ENCODE results near the gene SDK1.
"Not testable (repeated sequence)": the region's sequence is repeated elsewhere in the genome, so short reads cannot be mapped to it uniquely, and the experiment has no call there.

SDK1 gene

DNA sequence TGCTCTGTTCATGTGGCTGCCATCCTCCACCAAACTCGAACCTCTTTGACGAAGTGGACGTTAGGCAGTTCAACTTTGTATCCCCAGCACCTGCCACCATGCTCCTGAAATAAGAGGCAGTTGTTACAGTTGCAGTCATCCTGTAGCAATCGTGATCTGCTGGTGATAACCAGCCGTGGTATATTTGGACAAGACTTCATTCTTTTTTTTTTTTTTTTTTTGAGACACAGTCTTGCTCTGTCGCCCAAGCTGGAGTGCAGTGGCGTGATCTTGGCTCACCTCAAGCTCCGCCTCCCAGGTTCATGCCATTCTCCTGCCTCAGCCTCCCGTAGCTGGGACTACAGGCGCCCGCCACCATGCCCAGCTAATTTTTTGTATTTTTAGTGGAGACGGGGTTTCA, 640.7 kb downstream of the SDK1 start:
- DNase-seq: not testable (repeated sequence)

DNA sequence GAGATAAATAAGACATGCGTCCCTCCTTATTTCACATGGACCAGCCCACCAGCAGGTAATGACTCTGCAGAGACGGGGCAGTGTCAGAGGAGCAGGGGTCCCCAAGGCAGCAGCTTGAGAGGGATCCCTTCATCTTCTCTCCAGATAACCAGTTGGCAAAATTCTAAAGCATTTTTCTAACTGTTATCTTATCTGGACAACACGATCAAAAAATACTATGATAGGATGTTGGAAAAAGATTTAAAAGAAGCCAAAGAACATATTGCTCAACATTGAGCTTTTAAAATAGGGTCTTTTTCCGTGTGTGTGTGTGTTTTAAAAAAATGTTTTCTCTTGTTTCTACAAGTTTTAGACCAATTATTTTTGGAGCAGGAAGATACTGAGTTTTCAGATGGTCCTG, 641.2 kb downstream of the SDK1 start:
- no peak for DNase-seq

DNA sequence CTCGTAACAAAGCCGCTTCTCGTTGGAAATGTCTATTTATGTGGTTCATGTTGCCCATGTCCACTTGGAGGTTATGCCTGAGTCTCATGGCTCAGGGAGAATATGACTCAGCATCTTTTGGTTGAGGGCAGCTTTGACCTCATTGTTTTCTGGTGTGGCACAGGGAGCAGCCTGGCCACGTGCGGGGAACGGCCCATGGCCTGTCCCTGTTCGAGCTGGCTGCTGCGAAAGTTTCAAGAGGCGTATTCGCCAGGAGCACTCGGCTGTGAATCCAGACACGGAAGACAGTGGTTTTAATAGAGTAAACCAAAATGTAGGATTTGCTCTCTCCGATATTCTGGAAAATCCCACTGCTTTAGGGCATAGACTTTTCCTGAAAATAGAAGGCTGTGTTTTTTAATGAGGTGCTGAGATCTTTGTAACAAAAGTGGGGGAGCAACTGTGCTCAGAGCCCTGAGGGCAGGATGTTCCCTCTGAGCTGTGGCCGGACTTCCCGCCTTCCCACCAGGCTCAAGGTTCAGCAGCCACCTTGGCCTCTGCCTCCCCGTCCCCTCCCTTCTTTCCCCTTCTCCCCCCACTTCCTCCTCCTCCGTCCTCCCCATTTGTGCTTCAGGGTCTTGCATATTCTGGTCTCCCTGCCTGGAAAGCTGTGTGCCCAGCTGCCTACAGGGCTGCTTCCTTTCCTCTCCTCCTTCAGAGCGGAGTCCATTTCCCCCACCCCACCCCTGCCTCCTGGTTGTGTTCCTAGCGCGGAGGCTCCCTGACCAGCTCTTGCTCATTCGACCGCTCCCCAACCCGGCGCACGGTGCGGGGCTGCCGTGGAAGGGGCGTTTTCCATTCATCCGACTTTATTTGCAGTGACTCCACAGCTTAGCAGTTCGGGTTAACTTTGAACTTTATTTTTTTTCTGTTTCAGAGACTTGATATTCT, 642.0 kb downstream of the SDK1 start:
- DNase-seq: peak; percentile 74

DNA sequence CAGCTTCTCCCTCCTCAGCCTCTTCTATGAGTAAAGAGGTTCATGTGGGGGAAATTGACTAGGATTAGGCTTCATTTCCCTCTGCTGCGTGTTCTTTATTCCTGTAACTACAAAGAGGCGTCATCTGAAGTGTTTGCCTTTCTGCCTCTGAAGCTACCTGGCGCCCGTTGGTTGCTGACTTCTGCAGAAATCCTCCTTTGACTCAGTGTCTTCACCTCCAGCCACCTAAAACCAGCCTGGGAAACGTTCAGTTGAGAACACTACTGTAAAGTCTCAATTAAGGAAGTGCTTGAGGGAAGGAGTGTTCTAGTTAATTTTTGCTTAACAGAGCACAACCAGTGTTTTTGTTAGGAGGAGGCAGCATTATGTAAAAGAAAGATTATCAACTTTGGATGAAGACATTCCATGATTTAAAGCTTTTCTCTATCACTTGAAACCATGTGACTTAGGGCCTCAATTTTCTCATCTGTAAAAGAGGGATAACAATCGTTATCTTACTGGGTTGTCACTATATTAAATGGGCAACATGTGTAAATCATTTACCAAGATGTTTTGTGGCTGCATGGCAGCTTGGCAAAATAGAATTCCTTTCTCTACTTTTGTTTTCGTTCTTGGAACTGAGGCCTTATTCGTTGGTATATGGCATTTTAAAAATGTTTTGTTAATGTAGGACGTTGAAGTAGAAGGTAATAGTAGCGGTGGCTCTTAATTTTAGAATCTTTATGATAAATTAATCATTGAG, 642.9 kb downstream of the SDK1 start:
- peak; percentile 82 for DNase-seq

DNA sequence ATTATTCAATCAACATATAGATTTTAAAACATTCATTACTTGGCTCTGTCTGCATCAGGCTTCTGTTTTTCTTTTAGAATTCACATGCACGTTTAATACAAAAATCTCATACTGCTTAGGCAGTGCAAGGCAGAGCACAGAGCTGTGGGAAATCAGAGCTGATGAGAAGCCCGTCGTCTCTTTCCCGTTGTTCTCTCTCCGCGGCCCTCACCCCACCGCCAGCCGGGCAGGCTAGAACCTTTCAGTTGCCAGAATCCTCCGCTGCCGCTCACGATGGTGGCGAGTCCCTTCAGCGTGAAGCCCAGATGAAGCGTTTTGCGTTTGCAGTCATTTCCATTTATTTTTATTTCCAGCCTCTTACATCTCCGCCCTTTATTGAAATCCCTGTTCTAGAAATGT, 648.2 kb downstream of the SDK1 start:
- no peak for DNase-seq

DNA sequence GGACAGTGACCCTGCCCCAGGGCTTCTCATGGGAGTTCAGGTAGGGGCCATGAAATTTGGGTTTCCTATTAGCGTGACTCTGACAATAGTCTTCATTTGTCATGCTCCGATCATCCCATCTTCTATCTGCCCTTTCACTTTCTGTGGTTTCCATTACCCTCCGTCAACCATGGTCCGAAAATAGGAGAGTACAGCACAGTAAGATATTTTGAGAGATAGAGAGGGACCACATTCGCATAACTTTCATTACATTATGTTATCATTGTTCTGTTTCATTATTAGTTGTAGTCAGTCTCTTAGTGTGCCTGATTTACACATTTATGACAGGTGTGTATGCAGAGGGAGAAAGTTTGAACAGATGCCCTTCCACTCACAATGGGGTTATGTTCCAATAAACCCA, 649.2 kb downstream of the SDK1 start:
- no peak for DNase-seq

DNA sequence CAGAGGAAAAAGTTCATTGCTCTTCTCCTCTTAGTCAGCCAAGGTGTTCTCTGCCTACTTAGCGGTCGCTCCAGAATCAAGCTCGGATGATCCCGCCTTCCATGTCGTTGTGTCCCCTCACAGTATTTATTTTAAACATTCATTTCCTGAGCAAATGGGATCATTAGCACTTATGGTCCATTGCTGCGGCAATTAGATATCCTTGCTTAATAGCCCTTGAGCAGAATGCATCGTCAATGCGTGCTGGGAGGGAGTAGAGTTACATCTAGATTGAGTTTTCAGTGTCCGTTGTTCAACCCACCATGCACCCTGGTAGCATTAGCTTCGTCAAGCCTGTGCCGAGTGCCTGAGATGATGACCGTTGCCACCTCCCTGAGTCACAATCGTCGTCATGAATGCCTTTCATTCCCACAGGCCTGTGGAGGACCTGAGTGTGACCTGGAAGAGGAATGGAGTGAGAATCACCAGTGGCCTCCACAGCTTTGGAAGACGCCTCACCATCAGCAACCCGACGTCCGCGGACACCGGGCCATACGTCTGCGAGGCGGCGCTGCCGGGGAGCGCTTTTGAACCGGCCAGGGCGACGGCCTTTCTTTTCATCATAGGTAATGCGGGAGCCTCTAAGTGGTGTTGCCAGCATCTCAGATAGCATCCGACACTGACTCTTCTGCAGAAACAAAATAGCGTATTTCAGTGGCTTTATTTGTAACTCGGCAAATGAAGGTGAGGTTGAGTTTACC, 650.4 kb downstream of the SDK1 start:
- no peak for DNase-seq

DNA sequence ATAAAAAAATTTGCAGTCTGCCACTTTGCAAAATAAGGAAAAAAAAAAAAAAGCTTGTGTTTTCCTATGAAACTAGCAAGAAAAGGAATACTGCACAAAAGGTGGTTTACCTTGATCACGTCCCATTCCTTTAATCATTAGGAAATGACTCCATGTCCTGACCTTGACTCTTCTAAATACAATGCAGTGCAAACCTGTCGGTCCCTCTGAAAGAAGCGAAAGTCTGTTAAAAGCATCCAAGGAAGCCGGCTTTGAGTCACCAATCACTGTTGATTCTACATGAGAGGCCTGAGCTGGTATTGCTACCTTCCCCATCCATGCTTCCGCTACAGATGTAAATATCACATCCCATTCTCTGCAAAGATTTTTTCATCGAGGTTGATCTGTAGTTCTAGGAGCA, 652.1 kb downstream of the SDK1 start:
- no peak for DNase-seq

DNA sequence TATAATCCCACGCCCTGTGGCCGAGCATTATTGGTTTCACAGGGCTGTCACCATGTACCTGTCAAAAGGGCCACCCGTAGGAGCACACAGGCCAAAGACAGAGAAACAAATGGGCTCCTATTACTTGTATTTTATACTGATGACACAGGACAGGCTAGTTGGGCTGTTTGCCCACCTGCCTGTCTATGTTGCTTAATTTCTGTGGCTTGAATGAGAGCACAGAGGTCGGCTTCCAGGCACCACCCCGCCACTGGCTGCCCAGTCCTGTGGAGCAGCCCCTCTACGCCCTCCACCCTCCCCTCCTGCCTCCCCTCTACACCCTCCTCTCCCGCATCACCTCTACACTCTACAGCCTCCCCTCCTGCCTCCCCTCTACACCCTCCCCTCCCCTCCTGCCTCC, 652.9 kb downstream of the SDK1 start:
- DNase-seq: no peak

DNA sequence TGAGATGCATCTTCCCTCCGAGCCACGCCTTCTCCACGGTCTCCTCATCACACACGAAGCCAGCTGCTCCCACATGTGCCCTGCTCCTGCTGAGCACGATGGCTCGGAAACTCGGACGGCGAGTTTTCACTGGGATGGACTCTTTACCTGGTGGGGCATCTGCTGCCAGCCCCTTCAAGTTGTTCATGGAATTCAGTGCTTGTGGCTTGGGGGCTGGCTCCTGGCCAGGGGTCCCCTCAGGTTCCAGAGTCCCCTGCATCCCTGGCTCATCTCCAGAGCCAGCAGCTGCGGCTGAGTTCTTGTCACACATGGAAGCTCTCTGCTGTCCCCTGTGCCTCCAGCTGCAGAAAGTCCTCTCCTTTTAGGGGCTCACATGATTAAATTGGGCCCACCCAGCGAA, 654.0 kb downstream of the SDK1 start:
- no peak for DNase-seq

DNA sequence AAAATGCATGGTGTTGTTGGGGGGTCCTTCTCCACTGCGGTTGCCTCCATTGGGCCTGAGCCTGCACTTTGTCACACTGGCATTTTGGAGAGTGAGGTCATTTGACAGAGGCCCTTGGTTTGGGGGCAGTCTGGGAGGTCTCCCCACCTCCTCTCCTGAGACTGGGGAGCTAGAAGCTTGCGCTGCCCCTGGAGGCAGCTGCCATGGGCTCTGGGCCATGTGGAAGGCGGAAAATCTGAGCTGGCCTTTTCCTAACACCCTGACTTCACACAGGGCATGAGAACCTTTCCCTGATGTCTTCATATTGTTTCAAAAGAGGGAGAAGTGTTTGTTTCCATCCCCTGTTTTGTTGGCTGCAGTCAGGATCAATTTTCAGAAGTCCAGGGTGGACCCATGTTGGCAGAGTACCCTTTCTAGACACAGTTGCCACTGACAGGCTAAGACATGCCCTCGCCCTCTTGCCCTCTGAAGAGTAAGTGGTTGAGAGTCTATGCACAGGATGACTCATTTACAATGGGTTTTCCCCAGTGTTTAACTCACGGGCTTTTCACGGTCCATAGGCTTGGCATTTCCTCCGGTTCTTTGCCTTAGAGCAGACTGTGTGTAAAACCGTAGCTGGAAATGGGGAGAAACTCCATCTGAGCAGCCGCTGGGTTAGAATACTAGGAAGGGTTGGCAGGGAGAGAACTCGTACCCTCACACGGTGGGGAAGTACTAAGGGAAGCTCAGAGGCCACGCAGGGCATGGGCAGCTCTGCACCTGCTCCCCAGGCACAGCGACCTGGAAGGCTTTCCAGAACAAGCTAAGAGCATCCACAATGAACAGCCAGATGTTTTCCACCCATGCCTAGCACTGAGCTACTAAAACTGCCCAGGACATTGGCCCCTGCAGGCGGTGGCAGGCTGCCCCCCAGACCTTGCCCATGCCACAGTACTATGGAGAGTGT, 655.0 kb downstream of the SDK1 start:
- peak; percentile 84 for DNase-seq

DNA sequence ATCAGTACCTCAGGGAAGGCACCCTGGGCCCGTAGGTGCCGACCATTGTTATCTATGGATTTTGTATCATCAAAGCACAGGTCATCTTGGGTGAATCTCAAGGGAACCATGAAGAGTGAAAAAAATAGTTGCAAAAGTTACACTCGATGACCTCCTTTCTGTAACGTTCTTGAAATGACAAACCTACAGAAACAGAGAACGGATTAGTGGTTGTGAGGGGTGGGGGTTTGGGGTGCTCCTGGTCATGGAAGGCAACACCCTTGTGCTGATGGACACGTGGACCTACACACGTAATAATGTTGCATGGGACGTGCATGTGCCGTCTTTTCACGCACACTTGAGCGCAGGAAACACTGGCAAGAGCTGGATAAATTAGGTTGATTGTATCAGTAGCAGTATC, 655.9 kb downstream of the SDK1 start:
- no peak for DNase-seq

DNA sequence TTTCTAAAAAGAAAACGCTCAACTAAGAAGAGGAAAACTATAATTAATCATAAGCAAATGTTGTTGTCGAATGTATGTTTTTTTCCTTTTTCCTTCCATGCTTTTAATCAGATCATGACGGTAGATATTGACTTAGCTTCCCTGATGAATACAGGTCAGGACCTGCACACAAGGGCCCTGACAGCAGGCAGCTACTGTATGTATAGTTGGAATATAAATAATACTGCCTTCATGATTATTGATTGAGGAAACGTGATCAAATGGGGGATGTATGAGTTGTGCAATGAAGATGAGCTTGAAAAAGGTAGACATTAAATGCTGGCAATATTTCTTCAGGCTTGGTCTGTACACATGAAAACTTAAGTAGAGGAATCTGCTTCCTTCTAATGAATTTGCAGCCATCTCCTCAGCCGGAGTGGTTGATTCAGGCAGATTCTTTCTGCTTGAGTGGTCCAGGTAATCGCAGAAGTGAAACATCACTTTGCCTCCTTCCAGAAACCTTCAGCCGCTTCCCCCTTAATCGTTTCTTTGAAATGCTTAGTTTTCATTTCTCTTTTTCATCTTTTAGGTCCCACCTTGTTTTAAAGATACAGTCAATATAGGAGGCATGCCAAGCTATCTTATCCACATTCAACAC, 656.5 kb downstream of the SDK1 start:
- no peak for DNase-seq

DNA sequence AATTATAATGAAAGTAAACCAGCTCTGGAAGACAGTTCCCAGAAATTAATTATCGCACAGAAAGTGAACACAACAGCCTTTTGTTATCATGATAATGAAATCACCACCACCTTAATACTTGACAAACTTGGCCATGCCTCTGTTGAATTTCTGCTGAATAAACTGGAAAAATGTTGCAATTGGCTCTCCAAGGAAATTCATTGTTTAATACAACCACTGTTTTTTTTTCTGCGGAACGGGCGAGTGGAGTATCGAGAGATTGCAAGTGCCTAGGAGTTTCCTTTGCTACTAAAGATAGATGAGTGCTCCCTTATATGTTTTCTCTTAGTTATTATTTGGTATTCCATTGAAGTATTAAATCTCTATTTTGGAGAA, 657.0 kb downstream of the SDK1 start:
- no peak for DNase-seq

DNA sequence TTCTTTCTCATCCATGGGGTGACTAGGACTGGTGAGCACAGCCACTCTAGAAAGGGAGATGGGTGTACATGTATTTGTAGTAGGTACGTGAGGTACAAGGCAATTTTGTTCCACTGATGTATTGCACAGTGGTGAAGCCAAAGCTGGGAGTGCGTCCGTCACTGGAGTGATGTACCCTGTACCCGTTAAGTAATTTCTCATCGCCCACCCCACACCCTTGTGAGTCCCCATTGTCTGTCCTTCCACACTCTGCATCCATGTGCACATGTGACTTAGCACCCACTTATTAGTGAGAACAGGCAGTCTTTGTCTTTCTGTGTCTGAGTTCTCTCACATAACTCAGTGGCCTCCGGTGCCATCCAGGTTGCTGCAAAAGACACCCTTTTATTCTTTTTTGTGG, 658.3 kb downstream of the SDK1 start:
- DNase-seq: no peak

DNA sequence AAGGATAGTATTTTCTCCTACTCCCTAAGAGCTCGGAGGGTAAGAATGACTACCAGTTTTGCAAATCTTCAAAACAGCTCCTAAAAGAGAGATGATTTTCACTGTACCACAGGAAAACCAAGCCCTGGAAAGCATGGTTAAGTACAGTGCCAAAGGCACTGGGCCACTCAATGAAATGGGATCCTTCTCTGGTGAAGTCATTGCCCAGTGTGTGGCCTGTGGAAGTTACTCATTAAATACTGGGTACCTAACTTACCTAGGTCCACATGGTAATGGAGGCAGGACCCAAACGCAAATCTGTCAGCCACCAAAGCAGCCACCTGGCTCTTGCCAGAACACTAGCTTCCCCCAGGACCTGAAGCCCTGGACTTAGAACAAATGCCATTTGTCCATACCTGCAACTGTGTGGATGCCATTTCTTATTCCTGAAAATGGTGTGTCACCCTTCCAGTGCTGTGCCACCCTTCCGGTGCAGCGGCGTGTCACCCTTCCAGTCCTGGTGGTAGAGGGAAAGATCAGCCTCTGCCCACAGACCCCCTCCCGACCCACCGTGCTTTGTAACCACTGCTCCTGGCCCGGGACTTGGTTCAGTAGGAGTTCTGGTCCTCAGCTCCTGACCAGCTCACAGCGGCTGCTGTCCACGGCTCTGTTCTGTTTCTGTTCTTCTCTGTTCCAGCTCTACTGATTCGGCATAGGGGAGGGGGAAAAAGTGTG, 659.2 kb downstream of the SDK1 start:
- no peak for DNase-seq

DNA sequence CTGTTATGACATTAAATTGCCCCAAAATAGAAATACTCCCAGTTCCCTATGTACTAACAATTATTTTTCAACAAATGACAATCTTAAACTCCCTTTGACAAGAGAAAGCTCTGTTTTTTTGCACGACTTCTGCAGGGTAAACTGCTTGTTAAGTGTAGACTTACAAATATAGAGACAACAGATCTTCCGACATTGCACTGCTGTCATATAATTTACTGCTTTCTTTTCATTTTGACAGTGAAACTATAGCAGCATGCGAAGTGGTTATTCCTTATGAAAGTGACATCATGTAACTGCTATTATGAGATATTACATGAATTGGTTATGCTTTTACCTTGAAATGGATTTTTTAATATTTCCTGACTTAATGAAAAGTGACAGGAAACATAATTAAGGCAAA, 659.9 kb downstream of the SDK1 start:
- DNase-seq: no peak

DNA sequence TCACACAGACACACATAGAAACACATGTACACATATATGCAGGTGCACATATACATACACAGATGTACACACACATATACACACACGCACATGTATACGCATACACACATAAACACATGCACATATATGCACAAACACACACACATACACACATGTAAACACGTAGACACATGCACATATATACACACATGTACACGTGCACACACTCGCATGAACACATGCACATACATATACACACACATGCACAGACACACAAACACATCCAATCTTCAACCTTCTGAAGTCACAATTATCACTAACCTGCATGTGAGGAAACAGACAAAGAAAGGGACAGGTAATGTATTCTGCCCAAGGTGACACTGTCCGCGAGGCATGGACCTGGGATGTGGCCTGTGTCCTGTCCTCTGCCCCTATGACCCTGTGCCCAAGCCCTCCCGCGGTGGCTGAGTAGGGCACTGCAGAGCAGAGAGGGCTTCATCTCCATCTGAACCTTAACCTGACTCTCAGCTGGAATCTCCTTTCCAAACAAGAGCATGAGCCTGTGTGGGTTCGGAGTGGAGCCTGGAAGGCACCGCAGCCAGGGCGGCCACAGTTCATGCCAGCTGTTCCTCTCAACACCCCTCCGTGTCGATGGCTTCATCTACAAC, 660.9 kb downstream of the SDK1 start:
- DNase-seq: no peak

DNA sequence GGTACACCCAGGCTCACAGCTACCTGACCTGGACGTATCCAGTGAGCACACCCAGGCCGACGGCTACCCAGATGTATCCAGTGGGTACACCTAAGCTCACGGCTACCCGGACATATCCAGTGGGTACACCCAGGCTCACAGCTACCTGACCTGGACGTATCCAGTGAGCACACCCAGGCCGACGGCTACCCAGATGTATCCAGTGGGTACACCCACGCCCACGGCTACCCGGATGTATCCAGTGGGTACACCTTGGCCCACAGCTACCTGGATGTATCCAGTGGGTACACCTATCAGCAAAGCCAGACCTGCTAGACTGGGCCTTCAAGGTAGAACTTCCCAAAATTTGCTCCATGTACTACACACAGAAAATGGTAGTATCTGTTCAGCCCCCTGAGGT, 662.7 kb downstream of the SDK1 start:
- not testable (repeated sequence) for DNase-seq

DNA sequence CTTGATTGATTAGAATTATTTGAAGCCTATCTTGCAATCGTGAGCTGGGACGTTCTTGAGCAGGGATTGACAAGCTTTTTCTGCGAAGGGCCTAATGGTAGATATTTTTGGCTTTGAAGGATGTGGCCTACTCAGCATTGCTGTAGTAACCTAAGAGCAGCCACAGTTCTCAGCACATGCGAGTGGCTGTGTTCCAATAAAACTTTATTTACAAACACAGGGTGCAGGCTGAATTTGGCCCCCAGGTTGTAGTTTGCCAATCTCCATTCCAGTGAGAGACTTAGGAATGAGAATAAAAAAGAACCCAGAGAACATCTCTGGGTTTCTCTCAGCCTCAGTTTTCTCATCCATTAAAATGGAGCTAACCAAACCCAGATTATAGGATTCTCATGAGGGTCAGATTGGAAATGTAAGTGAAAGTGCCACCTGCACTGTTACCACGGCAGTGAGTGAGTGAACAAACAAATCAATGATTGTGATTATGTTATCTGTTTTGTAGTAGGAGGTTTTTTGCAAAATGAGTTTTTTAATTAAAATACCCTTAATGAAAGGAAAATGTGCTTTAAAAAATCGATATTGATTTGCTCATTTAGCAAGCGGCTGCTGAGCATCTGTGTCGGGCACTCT, 664.0 kb downstream of the SDK1 start:
- DNase-seq: no peak
